ENCODE data around the gene TSPEAR.

The TSPEAR gene

GRCh38 chr21:44478124-44478800 lies 233.1 kb downstream of the TSPEAR start:
- DNase-seq, result no peak

- peak; percentile 25 for DNase-seq
Observed at GRCh38 chr21:44477712-44478111, 233.7 kb downstream of the TSPEAR start.

GRCh38 chr21:44477131-44477530 lies 234.2 kb downstream of the TSPEAR start:
- peak; percentile 78 for DNase-seq

GRCh38 chr21:44475266-44475845 lies 236.0 kb downstream of the TSPEAR start:
- no peak for DNase-seq

GRCh38 chr21:44473915-44474555 lies 237.3 kb downstream of the TSPEAR start:
- DNase-seq, result no peak

- no peak for DNase-seq
Observed at GRCh38 chr21:44471996-44472395, 239.4 kb downstream of the TSPEAR start.

- no peak for DNase-seq
Observed at GRCh38 chr21:44471341-44471740, 240.0 kb downstream of the TSPEAR start.

GRCh38 chr21:44467859-44468195 lies 243.5 kb downstream of the TSPEAR start:
- no peak for DNase-seq

GRCh38 chr21:44466996-44467858 lies 244.1 kb downstream of the TSPEAR start:
- DNase-seq, result no peak

GRCh38 chr21:44466351-44466954 lies 244.9 kb downstream of the TSPEAR start:
- DNase-seq, result no peak

- no peak for DNase-seq
Observed at GRCh38 chr21:44464351-44464750, 247.0 kb downstream of the TSPEAR start.

GRCh38 chr21:44463724-44464123 lies 247.6 kb downstream of the TSPEAR start:
- no peak for DNase-seq

- no peak for DNase-seq
Observed at GRCh38 chr21:44462834-44463200, 248.6 kb downstream of the TSPEAR start.

GRCh38 chr21:44462086-44462833 lies 249.1 kb downstream of the TSPEAR start:
- no peak for DNase-seq

- DNase-seq, result no peak
Observed at GRCh38 chr21:44461464-44462001, 249.8 kb downstream of the TSPEAR start.

GRCh38 chr21:44461005-44461404 lies 250.4 kb downstream of the TSPEAR start:
- no peak for DNase-seq

GRCh38 chr21:44460441-44460755 lies 251.0 kb downstream of the TSPEAR start:
- DNase-seq, result no peak

GRCh38 chr21:44459712-44460440 lies 251.5 kb downstream of the TSPEAR start:
- no peak for DNase-seq

- DNase-seq, result no peak
Observed at GRCh38 chr21:44458971-44459711, 252.2 kb downstream of the TSPEAR start.

- DNase-seq, result no peak
Observed at GRCh38 chr21:44456915-44457736, 254.2 kb downstream of the TSPEAR start.
